Astrocyte of the hippocampus (primary cell): ENCODE measurements around the gene COL6A2.
"Not testable (repeated sequence)": the region's sequence is repeated elsewhere in the genome, so short reads cannot be mapped to it uniquely, and the experiment has no call there.

Source experiments
- DNase-seq: peaks from one replicate; pipeline ENCODE4 v3.0.0; 2011; ENCODE audit warnings: low read depth, low spot score

The COL6A2 gene

GRCh38 chr21:46171996-46172862, 74.3 kb downstream of the COL6A2 start:
- no peak for DNase-seq

GRCh38 chr21:46172863-46173528, 75.1 kb downstream of the COL6A2 start:
- DNase-seq = no peak

GRCh38 chr21:46173573-46173972, 75.7 kb downstream of the COL6A2 start:
- no peak for DNase-seq

GRCh38 chr21:46176443-46177129, 78.7 kb downstream of the COL6A2 start:
- not testable (repeated sequence) for DNase-seq

- no peak for DNase-seq
Measured at GRCh38 chr21:46178961-46179360, 81.0 kb downstream of the COL6A2 start.
